HepG2 (cell line): ENCODE data around the gene COX8C. TPM values are rescaled to one million over a fixed set of nuclear protein-coding genes. Genes with fewer than 3 reads are reported as not detected.

ENCODE experiments used
- ATAC-seq: fragments of 200-7000 bp; cut with Tn5 transposase; 3 replicates; pipeline ENCODE4 v1.9.1; 2020; ENCODE audit warnings: mild to moderate bottlenecking, moderate library complexity
- BruUV-seq: library from RNA; stranded (reverse); fragments of 400-500 nt; replicated peaks from 2 replicates; lab custom pipeline; 2021; lab: Mats Ljungman, UMichigan
- CTCF ChIA-PET: fragments of 300-600 bp; formaldehyde crosslinking; extraction: SDS; loops from one replicate; lab custom pipeline; 2021; ENCODE audit warnings: low total read pairs, inconsistent platforms, low intra/inter-chr PET ratio; lab: Yijun Ruan, JAX
- POLR2A ChIA-PET: fragments of 350-600 bp; sonication (Branson Sonifier 250); formaldehyde crosslinking; loops from one replicate; lab custom pipeline; 2020; ENCODE audit warnings: antibody characterized with exemption, inconsistent platforms; lab: Yijun Ruan, JAX
- DNase-seq: peaks from one replicate; pipeline ENCODE4 v3.0.0-alpha.2; 2015; ENCODE audit warnings: low spot score
- FAIRE-seq: peaks from 3 replicates; lab custom pipeline; 2011; peaks lifted over from hg19 to GRCh38; lab: Jason Lieb, UNC
- H2AFZ ChIP-seq: one replicate; pipeline ENCODE4 v1.6.1; 2011; ENCODE audit warnings: low read length, inconsistent platforms
- H3K27ac ChIP-seq: fragments of 300-600 bp; 3 replicates; pipeline ENCODE4 v1.8.0; 2011; ENCODE audit warnings: mixed run types, mild to moderate bottlenecking, mixed read lengths, low read length, inconsistent platforms; ENCODE audit not compliant: insufficient read depth; ENCODE audit errors: extremely low read length
- H3K27me3 ChIP-seq, 2 experiments: fragments of 200-600 bp in 1 of 2; 2 replicates in 1 of 2; 3 replicates in 1 of 2; pipeline versions ENCODE4 v1.6.0 to v1.8.0; 2011; ENCODE audit warnings: low read length in 2 of 2, mild to moderate bottlenecking in 2 of 2, moderate library complexity in 2 of 2, inconsistent platforms in 1 of 2; ENCODE audit not compliant: insufficient read depth in 2 of 2, control insufficient read depth in 1 of 2
- H3K36me3 ChIP-seq, 2 experiments: fragments of 200-600 bp in 1 of 2; replicated peaks in 1 of 2; 2 replicates in 1 of 2; 3 replicates in 1 of 2; pipeline versions ENCODE4 v1.5.1 to v1.8.0; 2011; ENCODE audit warnings: low read length in 2 of 2, inconsistent platforms in 1 of 2; ENCODE audit not compliant: insufficient read depth in 2 of 2, control insufficient read depth in 1 of 2
- H3K4me1 ChIP-seq: 2 replicates; pipeline ENCODE4 v1.5.1; 2012; ENCODE audit warnings: low read length, inconsistent platforms; ENCODE audit not compliant: insufficient read depth
- H3K4me2 ChIP-seq: 2 replicates; pipeline ENCODE4 v1.6.0; 2011; ENCODE audit warnings: low read depth, low read length, inconsistent platforms
- H3K4me3 ChIP-seq, 3 experiments: fragments of 200-600 bp in 1 of 3; sonication (generic), shearing (Covaris generic) in 1 of 3; replicated peaks in 1 of 3; 2 replicates each; pipeline ENCODE4 v1.5.1; 2011 to 2016; ENCODE audit warnings: low read length in 3 of 3, inconsistent platforms in 2 of 3, low read depth in 2 of 3, mild to moderate bottlenecking in 2 of 3, control low read depth in 1 of 3, mixed read lengths in 1 of 3; ENCODE audit not compliant: insufficient read depth in 1 of 3
- H3K79me2 ChIP-seq: one replicate; pipeline ENCODE4 v1.6.1; 2011; ENCODE audit warnings: low read length, inconsistent platforms; ENCODE audit not compliant: insufficient read depth
- H3K9ac ChIP-seq: 2 replicates; pipeline ENCODE4 v1.6.0; 2011; ENCODE audit warnings: mild to moderate bottlenecking, low read depth, low read length, inconsistent platforms; ENCODE audit not compliant: insufficient read depth
- H3K9me3 ChIP-seq: 2 replicates; pipeline ENCODE4 v1.5.1; 2012; ENCODE audit warnings: mild to moderate bottlenecking, low read length
- H4K20me1 ChIP-seq: 2 replicates; pipeline ENCODE4 v1.6.0; 2011; ENCODE audit warnings: inconsistent platforms, mild to moderate bottlenecking, low read length, moderate library complexity; ENCODE audit not compliant: insufficient read depth
- ATF7 ChIP-seq, 2 experiments: fragments of 450-650 bp in 1 of 2; sonication (generic) in 1 of 2; formaldehyde crosslinking in 1 of 2; IDR thresholded peaks; 2 replicates each; pipeline versions ENCODE4 v1.4.0 to v1.6.1; 2016 to 2020; ENCODE audit warnings: antibody characterized with exemption in 1 of 2, mild to moderate bottlenecking in 1 of 2, missing genetic modification reagents in 1 of 2
- HDAC6 ChIP-seq: fragments of 200-600 bp; sonication (generic); IDR thresholded peaks from 2 replicates; pipeline ENCODE4 v1.7.0; 2017; ENCODE audit warnings: mild to moderate bottlenecking, antibody characterized with exemption, low read length, low read depth
- HNRNPK ChIP-seq: fragments of 200-400 bp; formaldehyde crosslinking; IDR thresholded peaks from 2 replicates; pipeline ENCODE4 v1.6.1; 2018; ENCODE audit warnings: low read length, low read depth, moderate library complexity, mild to moderate bottlenecking; ENCODE audit not compliant: poor library complexity, severe bottlenecking
- NFE2 ChIP-seq: sonication (generic); formaldehyde crosslinking; IDR thresholded peaks from 2 replicates; pipeline ENCODE4 v1.4.0; 2020; ENCODE audit warnings: missing genetic modification reagents
- NR2F6 ChIP-seq, 2 experiments: IDR thresholded peaks; 2 replicates each; pipeline ENCODE4 v1.6.1; 2016; ENCODE audit warnings: antibody characterized with exemption in 1 of 2, mild to moderate bottlenecking in 1 of 2
- POGZ ChIP-seq: sonication (generic); formaldehyde crosslinking; IDR thresholded peaks from 2 replicates; pipeline ENCODE4 v1.4.0; 2020; ENCODE audit warnings: mild to moderate bottlenecking, missing genetic modification reagents
- RFXANK ChIP-seq: IDR thresholded peaks from 2 replicates; pipeline ENCODE4 v1.6.1; 2016
- ZNF510 ChIP-seq: sonication (generic); formaldehyde crosslinking; IDR thresholded peaks from 2 replicates; pipeline ENCODE4 v1.4.0; 2020; ENCODE audit warnings: low read depth, mild to moderate bottlenecking, missing genetic modification reagents
- ZNF652 ChIP-seq: IDR thresholded peaks from 2 replicates; pipeline ENCODE4 v1.6.1; 2016; ENCODE audit warnings: low read depth, borderline replicate concordance
- WGBS: methylation state at CpG from one replicate; pipeline ENCODE4 v1.1.6; 2017; ENCODE audit warnings: low lambda C conversion rate; 5-methylcytosine and 5-hydroxymethylcytosine counted together
- in situ Hi-C: cut with HindIII; loops from 2 replicates; pipeline ENCODE4 v1.10.0; 2017; ENCODE audit warnings: low pct_unique_long_range_greater_than_20kb; ENCODE audit not compliant: extremely low pct_ligation_motif_present
- intact Hi-C: fragments of 100-400 bp; cut with micrococcal nuclease; formaldehyde crosslinking; loops from one replicate; pipeline ENCODE4 v1.10.0; 2022; ENCODE audit not compliant: unreplicated experiment
- polyA plus RNA-seq, 8 experiments: library from polyadenylated mRNA; depleted of rRNA in 3 of 8; stranded (reverse) in 7 of 8; unstranded in 1 of 8; fragments of >200 nt; fragmentation: Illumina TruSeq in 4 of 8; extraction: Trizol in 4 of 8; gene quantifications; 2 replicates each; pipeline versions ENCODE4 v1.2.1 to v1.2.3, GENCODE V29; 2011 to 2016; ENCODE audit warnings: low read depth in 4 of 8, missing spikeins in 1 of 8, mixed read lengths in 1 of 8; ENCODE audit not compliant: insufficient read depth in 1 of 8
- total RNA-seq, 5 experiments: library from RNA; depleted of rRNA; stranded (reverse); fragments of >200 nt; fragmentation: Illumina TruSeq; extraction: Trizol; gene quantifications; 2 replicates each; pipeline ENCODE4 v1.2.3, GENCODE V29; 2016; ENCODE audit warnings: low read depth in 1 of 5
- TF ChIP-seq, protein P1 (sequence below): sonication (generic); formaldehyde crosslinking; IDR thresholded peaks from 2 replicates; pipeline ENCODE4 v1.8.0; 2022; ENCODE audit warnings: mild to moderate bottlenecking, missing genetic modification reagents, moderate library complexity
- TF ChIP-seq, protein P2 (sequence below): fragments of 450-650 bp; IDR thresholded peaks from 2 replicates; pipeline ENCODE4 v1.6.1; 2017; ENCODE audit warnings: mild to moderate bottlenecking
- TF ChIP-seq, protein P3 (sequence below): sonication (generic); formaldehyde crosslinking; IDR thresholded peaks from 2 replicates; pipeline ENCODE4 v1.4.0; 2020; ENCODE audit warnings: missing genetic modification reagents, borderline replicate concordance
- TF ChIP-seq, protein P4 (sequence below): sonication (generic); IDR thresholded peaks from 2 replicates; pipeline ENCODE4 v1.6.1; 2016; ENCODE audit warnings: low read depth, borderline replicate concordance
- TF ChIP-seq, protein P5 (sequence below): sonication (generic); formaldehyde crosslinking; IDR thresholded peaks from 2 replicates; pipeline ENCODE4 v1.5.0; 2020; ENCODE audit warnings: mild to moderate bottlenecking, missing genetic modification reagents

COX8C gene
- total and polyA plus RNA-seq, 2 of the 13 experiments (the other 11 are each of a cell fraction or from before 2014, with no cell fraction given) = not detected

DNA sequence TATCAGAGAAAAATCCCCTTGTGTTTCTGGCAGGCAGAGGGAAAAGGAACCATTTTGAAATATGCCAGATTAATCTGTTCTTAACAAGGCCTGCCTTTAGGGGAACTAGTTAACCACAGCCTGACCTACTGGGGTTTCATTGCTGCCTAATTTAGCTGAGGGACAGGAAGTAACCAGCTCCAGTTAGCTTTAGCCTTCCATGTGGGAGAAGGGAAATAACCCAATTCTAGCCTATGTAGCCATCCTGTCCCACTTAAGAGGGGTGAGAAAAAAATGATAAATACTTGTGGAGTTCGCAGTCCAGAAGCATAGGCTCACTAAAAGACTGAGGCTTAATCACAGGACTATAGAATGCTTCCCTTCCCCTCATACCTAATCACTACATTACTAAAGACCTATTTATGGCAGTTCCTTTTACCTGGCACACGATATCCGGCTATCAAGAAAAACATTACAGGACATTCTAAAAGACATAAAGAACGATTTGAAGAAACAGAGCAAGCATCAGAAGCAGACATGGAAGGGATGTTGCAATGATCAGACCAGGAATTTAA, 22.8 kb downstream of the COX8C start:
- Histone ChIP-seq H3K4me1 (no peaks in the 10 kb centered on the region), H3K4me2 (no peak overlapping the region), H3K27me3 (peaks cover 0 to 3% of the 10 kb centered on the region in 2 experiments; a peak in 1 of 5 replicates), H3K9ac (no peak overlapping the region), H2AFZ (no peak overlapping the region), H4K20me1 (no peaks in the 10 kb centered on the region), H3K4me3 (no peak overlapping the region), H3K27ac (no peak overlapping the region), H3K36me3 (no peaks in the 10 kb centered on the region), H3K79me2 (no peaks in the 10 kb centered on the region), H3K9me3 (no peaks in the 10 kb centered on the region)
- ChIA-PET POLR2A (no interaction called here), CTCF (no interaction called here)
- FAIRE-seq (no peak), DNase-seq (no peak), ATAC-seq (no peak)
- in situ Hi-C loops = no loop called here
- WGBS = 48% methylated on average over 4 of the region's 4 CpGs
- TF ChIP-seq, protein P1, sequence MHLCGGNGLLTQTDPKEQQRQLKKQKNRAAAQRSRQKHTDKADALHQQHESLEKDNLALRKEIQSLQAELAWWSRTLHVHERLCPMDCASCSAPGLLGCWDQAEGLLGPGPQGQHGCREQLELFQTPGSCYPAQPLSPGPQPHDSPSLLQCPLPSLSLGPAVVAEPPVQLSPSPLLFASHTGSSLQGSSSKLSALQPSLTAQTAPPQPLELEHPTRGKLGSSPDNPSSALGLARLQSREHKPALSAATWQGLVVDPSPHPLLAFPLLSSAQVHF = no peak
- TF ChIP-seq ATF7 (IDR thresholded peaks at IDR 0.05) (no peak), ATF7 (CRISPR knock-in tag; IDR thresholded peaks at IDR 0.05) (no peak), POGZ (no peak), NFE2 (no peak), RFXANK (CRISPR knock-in tag) (no peak), ZNF652 (no peak), HNRNPK (no peak), ZNF510 (CRISPR knock-in tag) (no peak), HDAC6 (no peak), NR2F6 (IDR thresholded peaks at IDR 0.05) (no peak), NR2F6 (CRISPR knock-in tag; IDR thresholded peaks at IDR 0.05) (no peak)
- TF ChIP-seq, protein P2, sequence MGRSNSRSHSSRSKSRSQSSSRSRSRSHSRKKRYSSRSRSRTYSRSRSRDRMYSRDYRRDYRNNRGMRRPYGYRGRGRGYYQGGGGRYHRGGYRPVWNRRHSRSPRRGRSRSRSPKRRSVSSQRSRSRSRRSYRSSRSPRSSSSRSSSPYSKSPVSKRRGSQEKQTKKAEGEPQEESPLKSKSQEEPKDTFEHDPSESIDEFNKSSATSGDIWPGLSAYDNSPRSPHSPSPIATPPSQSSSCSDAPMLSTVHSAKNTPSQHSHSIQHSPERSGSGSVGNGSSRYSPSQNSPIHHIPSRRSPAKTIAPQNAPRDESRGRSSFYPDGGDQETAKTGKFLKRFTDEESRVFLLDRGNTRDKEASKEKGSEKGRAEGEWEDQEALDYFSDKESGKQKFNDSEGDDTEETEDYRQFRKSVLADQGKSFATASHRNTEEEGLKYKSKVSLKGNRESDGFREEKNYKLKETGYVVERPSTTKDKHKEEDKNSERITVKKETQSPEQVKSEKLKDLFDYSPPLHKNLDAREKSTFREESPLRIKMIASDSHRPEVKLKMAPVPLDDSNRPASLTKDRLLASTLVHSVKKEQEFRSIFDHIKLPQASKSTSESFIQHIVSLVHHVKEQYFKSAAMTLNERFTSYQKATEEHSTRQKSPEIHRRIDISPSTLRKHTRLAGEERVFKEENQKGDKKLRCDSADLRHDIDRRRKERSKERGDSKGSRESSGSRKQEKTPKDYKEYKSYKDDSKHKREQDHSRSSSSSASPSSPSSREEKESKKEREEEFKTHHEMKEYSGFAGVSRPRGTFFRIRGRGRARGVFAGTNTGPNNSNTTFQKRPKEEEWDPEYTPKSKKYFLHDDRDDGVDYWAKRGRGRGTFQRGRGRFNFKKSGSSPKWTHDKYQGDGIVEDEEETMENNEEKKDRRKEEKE = no peak
- TF ChIP-seq, protein P3, sequence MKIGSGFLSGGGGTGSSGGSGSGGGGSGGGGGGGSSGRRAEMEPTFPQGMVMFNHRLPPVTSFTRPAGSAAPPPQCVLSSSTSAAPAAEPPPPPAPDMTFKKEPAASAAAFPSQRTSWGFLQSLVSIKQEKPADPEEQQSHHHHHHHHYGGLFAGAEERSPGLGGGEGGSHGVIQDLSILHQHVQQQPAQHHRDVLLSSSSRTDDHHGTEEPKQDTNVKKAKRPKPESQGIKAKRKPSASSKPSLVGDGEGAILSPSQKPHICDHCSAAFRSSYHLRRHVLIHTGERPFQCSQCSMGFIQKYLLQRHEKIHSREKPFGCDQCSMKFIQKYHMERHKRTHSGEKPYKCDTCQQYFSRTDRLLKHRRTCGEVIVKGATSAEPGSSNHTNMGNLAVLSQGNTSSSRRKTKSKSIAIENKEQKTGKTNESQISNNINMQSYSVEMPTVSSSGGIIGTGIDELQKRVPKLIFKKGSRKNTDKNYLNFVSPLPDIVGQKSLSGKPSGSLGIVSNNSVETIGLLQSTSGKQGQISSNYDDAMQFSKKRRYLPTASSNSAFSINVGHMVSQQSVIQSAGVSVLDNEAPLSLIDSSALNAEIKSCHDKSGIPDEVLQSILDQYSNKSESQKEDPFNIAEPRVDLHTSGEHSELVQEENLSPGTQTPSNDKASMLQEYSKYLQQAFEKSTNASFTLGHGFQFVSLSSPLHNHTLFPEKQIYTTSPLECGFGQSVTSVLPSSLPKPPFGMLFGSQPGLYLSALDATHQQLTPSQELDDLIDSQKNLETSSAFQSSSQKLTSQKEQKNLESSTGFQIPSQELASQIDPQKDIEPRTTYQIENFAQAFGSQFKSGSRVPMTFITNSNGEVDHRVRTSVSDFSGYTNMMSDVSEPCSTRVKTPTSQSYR (CRISPR knock-in tag) = no peak
- TF ChIP-seq, protein P4, sequence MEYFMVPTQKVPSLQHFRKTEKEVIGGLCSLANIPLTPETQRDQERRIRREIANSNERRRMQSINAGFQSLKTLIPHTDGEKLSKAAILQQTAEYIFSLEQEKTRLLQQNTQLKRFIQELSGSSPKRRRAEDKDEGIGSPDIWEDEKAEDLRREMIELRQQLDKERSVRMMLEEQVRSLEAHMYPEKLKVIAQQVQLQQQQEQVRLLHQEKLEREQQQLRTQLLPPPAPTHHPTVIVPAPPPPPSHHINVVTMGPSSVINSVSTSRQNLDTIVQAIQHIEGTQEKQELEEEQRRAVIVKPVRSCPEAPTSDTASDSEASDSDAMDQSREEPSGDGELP = no peak
- TF ChIP-seq, protein P5, sequence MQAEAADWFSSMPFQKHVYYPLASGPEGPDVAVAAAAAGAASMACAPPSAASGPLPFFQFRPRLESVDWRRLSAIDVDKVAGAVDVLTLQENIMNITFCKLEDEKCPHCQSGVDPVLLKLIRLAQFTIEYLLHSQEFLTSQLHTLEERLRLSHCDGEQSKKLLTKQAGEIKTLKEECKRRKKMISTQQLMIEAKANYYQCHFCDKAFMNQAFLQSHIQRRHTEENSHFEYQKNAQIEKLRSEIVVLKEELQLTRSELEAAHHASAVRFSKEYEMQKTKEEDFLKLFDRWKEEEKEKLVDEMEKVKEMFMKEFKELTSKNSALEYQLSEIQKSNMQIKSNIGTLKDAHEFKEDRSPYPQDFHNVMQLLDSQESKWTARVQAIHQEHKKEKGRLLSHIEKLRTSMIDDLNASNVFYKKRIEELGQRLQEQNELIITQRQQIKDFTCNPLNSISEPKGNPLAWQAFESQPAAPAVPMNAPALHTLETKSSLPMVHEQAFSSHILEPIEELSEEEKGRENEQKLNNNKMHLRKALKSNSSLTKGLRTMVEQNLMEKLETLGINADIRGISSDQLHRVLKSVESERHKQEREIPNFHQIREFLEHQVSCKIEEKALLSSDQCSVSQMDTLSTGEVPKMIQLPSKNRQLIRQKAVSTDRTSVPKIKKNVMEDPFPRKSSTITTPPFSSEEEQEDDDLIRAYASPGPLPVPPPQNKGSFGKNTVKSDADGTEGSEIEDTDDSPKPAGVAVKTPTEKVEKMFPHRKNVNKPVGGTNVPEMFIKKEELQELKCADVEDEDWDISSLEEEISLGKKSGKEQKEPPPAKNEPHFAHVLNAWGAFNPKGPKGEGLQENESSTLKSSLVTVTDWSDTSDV (CRISPR knock-in tag) = no peak
- no TSS peak for BruUV-seq
- intact Hi-C loops = no loop called here
